ENCODE data around the gene LSMEM2. TPM values are rescaled to one million over a fixed set of nuclear protein-coding genes. Genes with fewer than 3 reads are reported as not detected.

The LSMEM2 gene
- total and polyA plus RNA-seq, 2 of the 8 experiments (the other 6 are each of a cell fraction or from before 2014, with no cell fraction given): 0.58 to 0.68 TPM

GRCh38 chr3:50274371-50275104 is 4.3 kb upstream of the LSMEM2 start (continued):
- TF ChIP-seq CHD2 (IDR thresholded peaks at IDR 0.05; ENCODE audit: low read length): no peak
- 0 out of 4 replicates have a peak, but pooled peaks of 1 of the 2 experiments have one; percentile 14 for TF ChIP-seq HDAC2 (IDR thresholded peaks at IDR 0.05; ENCODE audit: borderline replicate concordance in 1 of 2, low read depth in 2 of 2, low read length in 2 of 2)
- no peak for TF ChIP-seq RXRA (IDR thresholded peaks at IDR 0.05; ENCODE audit: insufficient read depth, low read depth, low read length)
- no peak for TF ChIP-seq EP300 (IDR thresholded peaks at IDR 0.05; ENCODE audit: borderline replicate concordance in 1 of 2, low read depth in 2 of 2, low read length in 2 of 2)
- no peak for TF ChIP-seq PHF8 (conservative IDR thresholded peaks at IDR 0.05; ENCODE audit: low read depth, low read length)
